Measurements from ENCODE around the gene RHOH.
A peak's percentile ranks its signal among the peaks of the same experiment; 100 is the strongest.

RHOH gene

GRCh38 chr4:40269133-40269532, 72.3 kb downstream of the RHOH start:
- Histone ChIP-seq H3K4me3 (ENCODE audit: low read depth, low read length, poor library complexity, severe bottlenecking) (no peak overlapping the region), H3K79me2 (ENCODE audit: insufficient read depth, low read length) (no peaks in the 10 kb centered on the region), H3K4me2 (ENCODE audit: low read length) (no peak overlapping the region), H3K9me2 (ENCODE audit: low read depth, low read length) (no peaks in the 10 kb centered on the region), H2AFZ (ENCODE audit: low read length) (no peak overlapping the region), H3K4me1 (ENCODE audit: insufficient read depth, low read length, severe bottlenecking) (peaks cover 28% of the 10 kb centered on the region), H3K27me3 (ENCODE audit: insufficient read depth, low read length) (no peaks in the 10 kb centered on the region), H3K9ac (ENCODE audit: low read length) (no peak overlapping the region), H3K27ac (ENCODE audit: low read depth, low read length, poor library complexity, severe bottlenecking) (no peak overlapping the region), H4K20me1 (ENCODE audit: insufficient read depth, low read length) (no peaks in the 10 kb centered on the region), H3K36me3 (ENCODE audit: insufficient read depth, low read length) (no peaks in the 10 kb centered on the region), H3F3A (ENCODE audit: insufficient read depth, low read length) (no peaks in the 10 kb centered on the region), H3K9me3 (ENCODE audit: low read length) (no peaks in the 10 kb centered on the region)
- no peak for TF ChIP-seq EZH2 (IDR thresholded peaks at IDR 0.05; ENCODE audit: borderline replicate concordance, low read length)
- TF ChIP-seq CTCF (IDR thresholded peaks at IDR 0.05; ENCODE audit: low read length): no peak

GRCh38 chr4:40270609-40271008, 73.8 kb downstream of the RHOH start:
- H3K9me2 ChIP-seq (ENCODE audit: low read depth, low read length): no peaks in the 10 kb centered on the region
- no peaks in the 10 kb centered on the region for H3F3A ChIP-seq (ENCODE audit: insufficient read depth, low read length)
- H3K79me2 ChIP-seq (ENCODE audit: insufficient read depth, low read length): no peaks in the 10 kb centered on the region
- H3K9me3 ChIP-seq (ENCODE audit: low read length): no peaks in the 10 kb centered on the region
- no peak overlapping the region for H3K4me2 ChIP-seq (ENCODE audit: low read length)
- no peak overlapping the region for H3K27ac ChIP-seq (ENCODE audit: low read depth, low read length, poor library complexity, severe bottlenecking)
- no peak overlapping the region for H3K4me3 ChIP-seq (ENCODE audit: low read depth, low read length, poor library complexity, severe bottlenecking)
- TF ChIP-seq EZH2 (IDR thresholded peaks at IDR 0.05; ENCODE audit: borderline replicate concordance, low read length) (no peak), CTCF (IDR thresholded peaks at IDR 0.05; ENCODE audit: low read length) (no peak)
- no peaks in the 10 kb centered on the region for H3K27me3 ChIP-seq (ENCODE audit: insufficient read depth, low read length)
- H3K4me1 ChIP-seq (ENCODE audit: insufficient read depth, low read length, severe bottlenecking): peaks cover 26% of the 10 kb centered on the region
- no peak overlapping the region for H3K9ac ChIP-seq (ENCODE audit: low read length)
- no peak overlapping the region for H2AFZ ChIP-seq (ENCODE audit: low read length)
- H4K20me1 ChIP-seq (ENCODE audit: insufficient read depth, low read length): no peaks in the 10 kb centered on the region
- no peaks in the 10 kb centered on the region for H3K36me3 ChIP-seq (ENCODE audit: insufficient read depth, low read length)

- no peak overlapping the region for H3K4me2 ChIP-seq (ENCODE audit: low read length)
Observed at GRCh38 chr4:40275065-40275730, 78.4 kb downstream of the RHOH start.

More at GRCh38 chr4:40275065-40275730, 78.4 kb downstream of the RHOH start:
- H3K9me2 ChIP-seq (ENCODE audit: low read depth, low read length): no peaks in the 10 kb centered on the region
- H3K27me3 ChIP-seq (ENCODE audit: insufficient read depth, low read length): no peaks in the 10 kb centered on the region
- H2AFZ ChIP-seq (ENCODE audit: low read length): no peak overlapping the region
- no peak overlapping the region for H3K4me3 ChIP-seq (ENCODE audit: low read depth, low read length, poor library complexity, severe bottlenecking)
- H3K4me1 ChIP-seq (ENCODE audit: insufficient read depth, low read length, severe bottlenecking): peaks cover 21% of the 10 kb centered on the region
- H4K20me1 ChIP-seq (ENCODE audit: insufficient read depth, low read length): no peaks in the 10 kb centered on the region
- H3K9me3 ChIP-seq (ENCODE audit: low read length): no peaks in the 10 kb centered on the region
- H3K9ac ChIP-seq (ENCODE audit: low read length): no peak overlapping the region; the same call in 1 of the 2 replicates
- no peaks in the 10 kb centered on the region for H3K36me3 ChIP-seq (ENCODE audit: insufficient read depth, low read length)
- peak overlapping the region; percentile 43 for H3K27ac ChIP-seq (ENCODE audit: low read depth, low read length, poor library complexity, severe bottlenecking)
- no peaks in the 10 kb centered on the region for H3K79me2 ChIP-seq (ENCODE audit: insufficient read depth, low read length)
- no peaks in the 10 kb centered on the region for H3F3A ChIP-seq (ENCODE audit: insufficient read depth, low read length)
- TF ChIP-seq EZH2 (IDR thresholded peaks at IDR 0.05; ENCODE audit: borderline replicate concordance, low read length): no peak
- no peak for TF ChIP-seq CTCF (IDR thresholded peaks at IDR 0.05; ENCODE audit: low read length)
